Chondrocyte (in vitro differentiated cells): ENCODE data around the gene ZACN. TPM values are rescaled to one million over a fixed set of nuclear protein-coding genes. Genes with fewer than 3 reads are reported as not detected.

Experiments
- DNase-seq: peaks from one replicate; pipeline ENCODE4 v3.0.0; 2021; ENCODE audit warnings: mixed read lengths, low spot score
- H3K27ac Mint-ChIP-seq: one replicate; pipeline ENCODE4 v1.8.0; 2021; ENCODE audit warnings: mild to moderate bottlenecking, moderate library complexity, mixed read lengths; ENCODE audit not compliant: unreplicated experiment
- H3K27me3 Mint-ChIP-seq: 2 replicates; pipeline ENCODE4 v1.8.0; 2021; ENCODE audit warnings: low read depth, mixed read lengths
- H3K36me3 Mint-ChIP-seq: 2 replicates; pipeline ENCODE4 v1.8.0; 2021; ENCODE audit warnings: low read depth, mixed read lengths
- H3K4me1 Mint-ChIP-seq: 2 replicates; pipeline ENCODE4 v1.8.0; 2021; ENCODE audit warnings: low read depth, mild to moderate bottlenecking, mixed read lengths
- H3K4me3 Mint-ChIP-seq: one replicate; pipeline ENCODE4 v1.8.0; 2021; ENCODE audit warnings: mild to moderate bottlenecking, moderate library complexity, mixed read lengths; ENCODE audit not compliant: unreplicated experiment
- H3K9me3 Mint-ChIP-seq: 2 replicates; pipeline ENCODE4 v1.8.0; 2021; ENCODE audit warnings: low read depth, mixed read lengths
- total RNA-seq: library from RNA; stranded (reverse); gene quantifications from 3 replicates; pipeline ENCODE4 v1.2.1, GENCODE V29; 2021
- TF ChIP-seq, protein P1 (sequence below): fragments of 200-600 bp; sonication (generic); IDR thresholded peaks from 2 replicates; pipeline ENCODE4 v1.5.0; 2021; ENCODE audit warnings: antibody characterized with exemption, mild to moderate bottlenecking, moderate library complexity

The ZACN gene
- total RNA-seq, 1 donor from 2014 or later = not detected

DNA sequence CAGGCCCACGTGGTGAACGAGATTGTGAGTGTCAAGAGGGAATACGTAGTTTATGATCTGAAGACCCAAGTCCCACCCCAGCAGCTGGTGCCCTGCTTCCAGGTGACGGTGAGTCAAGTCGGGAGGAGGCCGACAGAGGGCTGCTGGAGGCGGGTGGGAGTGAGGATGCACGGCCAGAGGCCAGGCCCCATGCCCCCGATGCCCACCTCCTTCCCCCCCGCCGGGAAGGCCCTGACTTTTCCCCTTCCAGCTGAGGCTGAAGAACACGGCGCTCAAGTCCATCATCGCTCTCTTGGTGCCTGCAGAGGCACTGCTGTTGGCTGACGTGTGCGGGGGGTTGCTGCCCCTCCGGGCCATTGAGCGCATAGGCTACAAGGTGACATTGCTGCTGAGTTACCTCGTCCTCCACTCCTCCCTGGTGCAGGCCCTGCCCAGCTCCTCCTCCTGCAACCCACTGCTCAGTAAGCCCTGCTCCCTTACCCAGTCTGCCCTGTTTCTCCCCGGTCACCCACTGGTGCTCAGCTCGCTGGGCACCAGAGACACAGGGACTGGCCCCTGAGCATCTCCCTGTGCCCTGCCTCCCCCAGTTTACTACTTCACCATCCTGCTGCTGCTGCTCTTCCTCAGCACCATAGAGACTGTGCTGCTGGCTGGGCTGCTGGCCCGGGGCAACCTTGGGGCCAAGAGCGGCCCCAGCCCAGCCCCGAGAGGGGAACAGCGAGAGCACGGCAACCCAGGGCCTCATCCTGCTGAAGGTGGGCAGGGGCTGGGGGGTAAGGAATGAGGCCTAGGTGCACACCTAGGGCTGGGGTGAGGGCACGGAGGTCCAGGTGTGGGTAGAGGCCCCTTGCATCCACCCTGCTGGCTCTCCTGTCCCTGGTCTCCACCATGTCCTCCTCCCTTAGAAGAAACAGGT lies 2.6 kb downstream of the ZACN start:
- Mint-ChIP-seq H3K27ac (no peak overlapping the region), H3K36me3 (peaks cover 19% of the 10 kb centered on the region), H3K9me3 (no peaks in the 10 kb centered on the region), H3K4me1 (peaks cover 3% of the 10 kb centered on the region), H3K27me3 (peaks cover 32% of the 10 kb centered on the region), H3K4me3 (no peak overlapping the region)
- TF ChIP-seq, protein P1, sequence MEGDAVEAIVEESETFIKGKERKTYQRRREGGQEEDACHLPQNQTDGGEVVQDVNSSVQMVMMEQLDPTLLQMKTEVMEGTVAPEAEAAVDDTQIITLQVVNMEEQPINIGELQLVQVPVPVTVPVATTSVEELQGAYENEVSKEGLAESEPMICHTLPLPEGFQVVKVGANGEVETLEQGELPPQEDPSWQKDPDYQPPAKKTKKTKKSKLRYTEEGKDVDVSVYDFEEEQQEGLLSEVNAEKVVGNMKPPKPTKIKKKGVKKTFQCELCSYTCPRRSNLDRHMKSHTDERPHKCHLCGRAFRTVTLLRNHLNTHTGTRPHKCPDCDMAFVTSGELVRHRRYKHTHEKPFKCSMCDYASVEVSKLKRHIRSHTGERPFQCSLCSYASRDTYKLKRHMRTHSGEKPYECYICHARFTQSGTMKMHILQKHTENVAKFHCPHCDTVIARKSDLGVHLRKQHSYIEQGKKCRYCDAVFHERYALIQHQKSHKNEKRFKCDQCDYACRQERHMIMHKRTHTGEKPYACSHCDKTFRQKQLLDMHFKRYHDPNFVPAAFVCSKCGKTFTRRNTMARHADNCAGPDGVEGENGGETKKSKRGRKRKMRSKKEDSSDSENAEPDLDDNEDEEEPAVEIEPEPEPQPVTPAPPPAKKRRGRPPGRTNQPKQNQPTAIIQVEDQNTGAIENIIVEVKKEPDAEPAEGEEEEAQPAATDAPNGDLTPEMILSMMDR = no peak
- DNase-seq = peak; percentile 72

DNA sequence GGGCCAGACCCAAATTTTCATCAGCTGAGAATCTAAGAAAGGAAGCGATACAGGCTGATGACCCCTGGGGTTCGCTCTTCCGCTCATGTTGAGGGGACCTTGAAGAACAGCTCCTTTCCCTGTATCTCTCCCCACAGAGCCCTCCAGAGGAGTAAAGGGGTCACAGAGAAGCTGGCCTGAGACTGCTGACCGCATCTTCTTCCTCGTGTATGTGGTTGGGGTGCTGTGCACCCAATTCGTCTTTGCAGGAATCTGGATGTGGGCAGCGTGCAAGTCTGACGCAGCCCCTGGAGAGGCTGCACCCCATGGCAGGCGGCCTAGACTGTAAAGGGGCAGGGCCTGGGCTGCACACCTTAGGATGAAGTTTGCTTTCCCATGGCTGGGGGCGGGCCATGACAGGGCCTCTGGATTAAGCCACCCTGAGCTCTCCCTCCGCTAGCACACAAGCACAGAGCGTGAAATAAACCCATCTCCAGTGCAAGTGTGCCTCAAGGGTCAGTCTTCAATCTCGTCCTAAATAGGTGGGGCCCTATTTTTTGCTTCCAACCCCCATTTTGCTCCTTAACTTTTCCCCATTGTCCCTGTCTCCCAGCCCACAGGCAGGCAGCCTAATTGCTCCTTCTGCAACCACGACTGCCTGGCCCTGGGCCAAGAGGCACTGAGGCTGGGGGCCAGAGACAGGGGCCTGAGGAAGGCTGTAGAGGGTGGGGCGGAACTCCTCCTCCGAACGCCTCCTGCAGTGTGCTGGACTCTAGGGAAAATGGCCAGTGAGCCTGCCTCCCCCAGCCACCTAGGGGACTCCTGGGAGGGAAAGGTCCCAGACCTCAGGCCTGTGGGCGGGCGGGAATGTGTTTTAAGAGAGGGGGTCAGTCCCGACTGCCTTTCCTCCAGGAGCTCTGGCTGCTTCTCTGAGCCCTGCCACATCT lies 3.6 kb downstream of the ZACN start:
- no peaks in the 10 kb centered on the region for H3K9me3 Mint-ChIP-seq
- no peak overlapping the region for H3K27ac Mint-ChIP-seq
- peak; percentile 79 for DNase-seq

DNA sequence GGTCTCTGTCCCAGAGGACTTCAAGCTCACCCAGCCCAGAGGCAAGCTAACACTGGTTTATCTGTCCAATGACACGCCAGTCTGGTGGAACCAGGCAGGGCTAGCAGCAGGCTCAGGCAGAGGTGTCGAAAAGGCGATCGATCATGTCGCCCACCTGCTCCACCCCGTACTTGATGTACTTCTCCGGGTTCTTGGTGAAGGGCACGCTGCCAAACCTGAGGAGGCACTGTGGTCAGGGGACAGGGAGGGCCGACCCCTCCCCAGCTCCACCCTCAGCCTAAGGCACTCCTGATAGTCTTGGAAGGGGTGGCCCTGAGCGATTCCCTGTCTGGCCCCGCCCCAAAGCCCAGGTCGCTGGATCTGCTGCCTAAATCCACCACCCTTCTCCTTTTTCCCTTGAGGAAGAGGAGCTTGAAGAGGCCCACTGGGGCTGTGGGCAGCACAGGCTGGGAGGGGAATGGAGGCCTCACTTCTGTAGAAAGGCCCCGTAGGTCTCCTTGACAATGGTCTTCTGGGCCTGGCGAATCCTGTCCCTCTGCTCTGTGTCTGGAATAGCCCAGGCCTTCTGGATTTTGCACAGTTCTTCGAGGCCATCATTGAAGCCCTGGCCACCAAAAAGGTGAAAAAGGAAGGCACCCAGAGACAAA lies 4.7 kb downstream of the ZACN start:
- H3K36me3 Mint-ChIP-seq = peaks cover 27% of the 10 kb centered on the region
- TF ChIP-seq, protein P1 = no peak
- H3K4me1 Mint-ChIP-seq = peaks cover 3% of the 10 kb centered on the region

More for the DNA sequence above, 3.6 kb downstream of the ZACN start:
- Mint-ChIP-seq H3K4me3 (no peak overlapping the region), H3K27me3 (peaks cover 21% of the 10 kb centered on the region), H3K4me1 (peaks cover 3% of the 10 kb centered on the region), H3K36me3 (peaks cover 23% of the 10 kb centered on the region)
- TF ChIP-seq, protein P1 = no peak

DNA sequence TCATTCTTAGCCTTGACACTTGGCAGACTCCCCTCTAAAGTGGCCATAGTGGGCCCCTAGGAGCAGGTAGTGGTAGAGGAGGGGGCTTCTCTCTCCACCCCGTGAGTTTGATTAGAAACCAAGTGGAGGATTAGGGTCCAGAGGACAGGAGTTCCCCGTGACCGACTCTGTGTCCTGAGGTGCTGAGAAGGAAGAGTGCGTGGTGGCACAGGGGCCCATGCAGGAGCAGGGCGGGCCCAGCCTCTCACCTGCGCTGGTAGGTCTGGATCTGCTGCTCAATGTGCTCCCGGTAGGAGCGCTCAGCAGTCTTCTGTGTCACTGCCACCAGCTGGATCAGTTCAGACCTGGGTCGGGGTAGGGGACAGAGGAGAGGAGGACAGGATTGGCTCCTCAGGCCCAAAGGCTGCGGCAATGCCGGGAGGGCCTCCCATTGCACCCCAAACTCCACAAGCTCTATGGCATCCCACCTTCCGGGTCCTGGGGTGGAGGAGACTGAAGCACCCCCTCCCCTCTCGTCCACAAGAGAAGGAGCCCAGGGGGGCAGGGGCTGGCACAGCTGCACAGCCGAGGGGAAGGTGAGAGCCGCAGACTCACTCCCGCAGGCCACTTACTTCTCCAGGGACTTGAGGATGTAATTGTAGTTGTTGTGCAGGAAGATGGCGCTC lies 6.2 kb downstream of the ZACN start:
- DNase-seq = peak; percentile 72
- peaks cover 3% of the 10 kb centered on the region for H3K4me1 Mint-ChIP-seq
- H3K27me3 Mint-ChIP-seq = peaks cover 8% of the 10 kb centered on the region
- H3K4me3 Mint-ChIP-seq = no peak overlapping the region
- TF ChIP-seq, protein P1 = no peak
- no peaks in the 10 kb centered on the region for H3K9me3 Mint-ChIP-seq
- no peak overlapping the region for H3K27ac Mint-ChIP-seq
- H3K36me3 Mint-ChIP-seq = peaks cover 36% of the 10 kb centered on the region

More for the DNA sequence above, 4.7 kb downstream of the ZACN start:
- Mint-ChIP-seq H3K27me3 (peaks cover 15% of the 10 kb centered on the region), H3K27ac (no peak overlapping the region), H3K4me3 (no peak overlapping the region), H3K9me3 (no peaks in the 10 kb centered on the region)
- DNase-seq = peak; percentile 85
